Measurements from ENCODE around the gene HGFAC. TPM values are rescaled to one million over a fixed set of nuclear protein-coding genes. Genes with fewer than 3 reads are reported as not detected.

Gene HGFAC
- total and polyA plus RNA-seq, 2 experiments from 2014 or later = 0.87 to 1.7 TPM

DNA sequence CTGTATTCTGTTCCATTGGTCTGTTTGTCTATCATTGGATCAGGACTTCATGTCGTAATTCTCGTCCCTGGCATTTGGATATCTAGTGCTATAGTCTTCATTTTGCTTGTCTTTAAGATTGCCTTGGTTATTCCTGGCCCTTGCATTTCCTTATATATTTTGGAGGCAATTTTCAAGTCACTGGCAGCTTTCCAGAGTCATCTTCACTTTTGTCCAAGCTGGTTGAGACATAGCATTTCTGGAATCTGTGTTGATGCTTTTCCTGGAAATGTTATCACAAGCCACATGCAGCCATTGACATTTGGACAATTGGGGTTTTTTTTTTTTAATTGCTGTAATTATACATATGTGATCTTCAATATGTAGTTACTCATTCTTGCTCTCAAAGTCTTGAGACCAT, 45.2 kb upstream of the HGFAC start:
- peaks cover 6% of the 10 kb centered on the region for H3K9me3 ChIP-seq (ENCODE audit: low read depth)
- no peaks in the 10 kb centered on the region for H3K36me3 ChIP-seq (replicated peaks; ENCODE audit: insufficient read depth, low read depth)
- TF ChIP-seq, protein P1, sequence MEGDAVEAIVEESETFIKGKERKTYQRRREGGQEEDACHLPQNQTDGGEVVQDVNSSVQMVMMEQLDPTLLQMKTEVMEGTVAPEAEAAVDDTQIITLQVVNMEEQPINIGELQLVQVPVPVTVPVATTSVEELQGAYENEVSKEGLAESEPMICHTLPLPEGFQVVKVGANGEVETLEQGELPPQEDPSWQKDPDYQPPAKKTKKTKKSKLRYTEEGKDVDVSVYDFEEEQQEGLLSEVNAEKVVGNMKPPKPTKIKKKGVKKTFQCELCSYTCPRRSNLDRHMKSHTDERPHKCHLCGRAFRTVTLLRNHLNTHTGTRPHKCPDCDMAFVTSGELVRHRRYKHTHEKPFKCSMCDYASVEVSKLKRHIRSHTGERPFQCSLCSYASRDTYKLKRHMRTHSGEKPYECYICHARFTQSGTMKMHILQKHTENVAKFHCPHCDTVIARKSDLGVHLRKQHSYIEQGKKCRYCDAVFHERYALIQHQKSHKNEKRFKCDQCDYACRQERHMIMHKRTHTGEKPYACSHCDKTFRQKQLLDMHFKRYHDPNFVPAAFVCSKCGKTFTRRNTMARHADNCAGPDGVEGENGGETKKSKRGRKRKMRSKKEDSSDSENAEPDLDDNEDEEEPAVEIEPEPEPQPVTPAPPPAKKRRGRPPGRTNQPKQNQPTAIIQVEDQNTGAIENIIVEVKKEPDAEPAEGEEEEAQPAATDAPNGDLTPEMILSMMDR (IDR thresholded peaks at IDR 0.05; ENCODE audit: poor library complexity) = no peak
- TF ChIP-seq EZH2 (IDR thresholded peaks at IDR 0.05; ENCODE audit: borderline replicate concordance) = no peak
- no peak for TF ChIP-seq EZH2phosphoT487 (IDR thresholded peaks at IDR 0.05; ENCODE audit: low read depth, severe bottlenecking, unreplicated experiment)
- no peaks in the 10 kb centered on the region for H3K4me1 ChIP-seq (ENCODE audit: insufficient read depth)
- peaks cover 8% of the 10 kb centered on the region for H3K79me2 ChIP-seq
- H3K27me3 ChIP-seq = no peaks in the 10 kb centered on the region
- DNase-seq (ENCODE audit: low spot score) = no peak
- H3K27ac ChIP-seq = no peak overlapping the region
- H3K4me3 ChIP-seq = no peak overlapping the region
- H4K20me1 ChIP-seq (ENCODE audit: insufficient read depth, poor library complexity, severe bottlenecking) = no peaks in the 10 kb centered on the region
- 50% methylated on average over 2 of the region's 2 CpGs for WGBS (ENCODE audit: low lambda C conversion rate, missing lambda C conversion rate)
- H3K4me2 ChIP-seq = no peak overlapping the region
- H3K9me2 ChIP-seq (replicated peaks; ENCODE audit: insufficient read depth) = no peaks in the 10 kb centered on the region
- no peak overlapping the region for H2AFZ ChIP-seq

DNA sequence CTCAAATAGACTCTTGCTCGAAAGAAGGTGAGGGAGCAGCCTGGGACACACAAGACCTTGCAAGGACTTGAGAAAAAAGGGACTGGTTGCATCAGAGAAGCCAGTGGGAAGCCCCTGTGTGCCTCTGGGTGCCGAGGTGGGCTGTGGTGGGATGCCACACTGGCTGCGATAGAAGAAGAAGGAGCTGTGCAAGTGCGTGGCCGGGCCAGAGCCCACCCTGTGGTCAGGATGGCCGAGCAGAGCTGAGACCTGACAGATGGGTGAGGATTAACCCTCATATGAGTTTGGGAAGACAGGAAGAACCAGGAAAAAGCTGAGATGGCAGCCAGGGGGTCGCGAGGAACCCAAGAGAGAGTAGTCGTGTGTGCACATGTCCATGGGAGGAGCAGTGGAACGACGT, 44.6 kb upstream of the HGFAC start:
- peaks cover 6% of the 10 kb centered on the region for H3K9me3 ChIP-seq (ENCODE audit: low read depth)
- H3K36me3 ChIP-seq (replicated peaks; ENCODE audit: insufficient read depth, low read depth) = no peaks in the 10 kb centered on the region
- TF ChIP-seq EZH2 (IDR thresholded peaks at IDR 0.05; ENCODE audit: borderline replicate concordance) (no peak), EZH2phosphoT487 (IDR thresholded peaks at IDR 0.05; ENCODE audit: low read depth, severe bottlenecking, unreplicated experiment) (no peak)
- TF ChIP-seq, protein P1 (IDR thresholded peaks at IDR 0.05; ENCODE audit: poor library complexity) = no peak
- no peak overlapping the region for H2AFZ ChIP-seq
- no peaks in the 10 kb centered on the region for H3K9me2 ChIP-seq (replicated peaks; ENCODE audit: insufficient read depth)
- no peaks in the 10 kb centered on the region for H3K4me1 ChIP-seq (ENCODE audit: insufficient read depth)
- H3K79me2 ChIP-seq = peaks cover 8% of the 10 kb centered on the region
- WGBS (ENCODE audit: low lambda C conversion rate, missing lambda C conversion rate) = 98% methylated on average over 11 of the region's 11 CpGs
- no peak overlapping the region for H3K4me2 ChIP-seq
- no peak overlapping the region for H3K4me3 ChIP-seq
- no peaks in the 10 kb centered on the region for H3K27me3 ChIP-seq
- H3K27ac ChIP-seq = no peak overlapping the region
- no peak for DNase-seq (ENCODE audit: low spot score)
- H4K20me1 ChIP-seq (ENCODE audit: insufficient read depth, poor library complexity, severe bottlenecking) = no peaks in the 10 kb centered on the region

DNA sequence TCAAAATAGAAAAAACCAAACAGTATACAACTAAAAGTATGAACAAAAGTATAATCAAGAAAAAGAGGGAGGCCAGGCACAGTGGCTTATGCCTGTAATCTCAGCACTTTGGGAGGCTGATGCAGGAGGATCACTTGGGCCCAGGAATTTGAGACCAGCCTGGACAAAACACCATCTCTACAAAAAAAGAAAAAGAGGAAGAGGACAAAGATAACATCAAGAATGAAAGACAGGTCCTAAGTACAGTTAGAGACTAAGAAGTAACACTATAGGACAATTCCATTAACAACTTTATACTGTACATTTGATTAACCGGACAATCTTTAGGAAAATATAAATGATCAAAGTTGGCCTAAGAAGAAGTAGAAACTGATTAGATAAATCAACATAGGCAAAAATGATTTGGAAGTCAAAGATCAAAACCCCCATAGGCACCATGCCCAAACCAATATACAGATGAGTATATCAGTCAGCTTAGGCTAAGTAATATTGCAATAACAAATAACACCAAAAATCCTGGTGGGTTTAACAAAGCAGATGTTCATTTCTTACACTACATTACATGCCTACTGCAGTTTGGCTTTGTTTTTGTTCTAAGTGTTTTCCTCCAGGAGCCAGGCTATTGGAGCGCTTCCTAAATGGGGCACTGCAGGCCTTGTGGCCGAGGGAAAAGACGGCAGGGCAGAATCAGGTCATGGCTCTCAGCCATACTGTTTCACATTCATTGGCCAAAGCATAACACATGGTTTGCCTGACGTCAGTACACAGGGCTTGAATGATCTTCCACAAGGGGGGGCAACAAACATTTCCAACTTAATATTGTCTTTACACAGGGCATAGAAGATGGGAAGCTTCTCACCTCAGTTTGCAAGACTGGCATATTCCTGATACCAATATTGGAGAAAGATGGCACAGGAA, 42.2 kb upstream of the HGFAC start:
- H3K9me3 ChIP-seq (ENCODE audit: low read depth) = peaks cover 6% of the 10 kb centered on the region
- H3K9me2 ChIP-seq (replicated peaks; ENCODE audit: insufficient read depth) = no peaks in the 10 kb centered on the region
- no peak overlapping the region for H3K4me3 ChIP-seq
- H4K20me1 ChIP-seq (ENCODE audit: insufficient read depth, poor library complexity, severe bottlenecking) = no peaks in the 10 kb centered on the region
- no peak overlapping the region for H2AFZ ChIP-seq
- no peaks in the 10 kb centered on the region for H3K36me3 ChIP-seq (replicated peaks; ENCODE audit: insufficient read depth, low read depth)
- no peaks in the 10 kb centered on the region for H3K27me3 ChIP-seq
- H3K79me2 ChIP-seq = peaks cover 8% of the 10 kb centered on the region
- H3K27ac ChIP-seq = no peak overlapping the region
- TF ChIP-seq EZH2 (IDR thresholded peaks at IDR 0.05; ENCODE audit: borderline replicate concordance) = no peak
- TF ChIP-seq, protein P1 (IDR thresholded peaks at IDR 0.05; ENCODE audit: poor library complexity) = no peak
- TF ChIP-seq EZH2phosphoT487 (IDR thresholded peaks at IDR 0.05; ENCODE audit: low read depth, severe bottlenecking, unreplicated experiment) = no peak
- H3K4me1 ChIP-seq (ENCODE audit: insufficient read depth) = no peaks in the 10 kb centered on the region
- H3K4me2 ChIP-seq = no peak overlapping the region
- no peak for DNase-seq (ENCODE audit: low spot score)
- 87% methylated on average over 5 of the region's 5 CpGs for WGBS (ENCODE audit: low lambda C conversion rate, missing lambda C conversion rate)

Data from hepatocyte (in vitro differentiated cells).